A673 (cell line): ENCODE measurements around the gene ADGRE1. TPM values are rescaled to one million over a fixed set of nuclear protein-coding genes. Genes with fewer than 3 reads are reported as not detected.

ENCODE experiments used
- BruUV-seq: library from RNA; stranded (reverse); fragments of 400-500 nt; replicated peaks from 2 replicates; lab custom pipeline; 2021; lab: Mats Ljungman, UMichigan
- CTCF ChIA-PET: fragments of 300-600 bp; sonication (Branson Sonifier 250); formaldehyde crosslinking; loops from one replicate; lab custom pipeline; 2022; ENCODE audit warnings: antibody characterized with exemption; lab: Charles Lee
- POLR2A ChIA-PET: fragments of 300-600 bp; sonication (Branson Sonifier 250); formaldehyde crosslinking; loops from one replicate; lab custom pipeline; 2022; ENCODE audit warnings: antibody characterized with exemption; ENCODE audit not compliant: low non-redundant PET; lab: Charles Lee
- DNase-seq: peaks from one replicate; pipeline ENCODE4 v3.0.0-alpha.2; 2015; ENCODE audit warnings: low spot score
- H3K27ac ChIP-seq: fragments of 200-600 bp; sonication (generic); 2 replicates; pipeline ENCODE4 v1.5.1; 2016; ENCODE audit warnings: mixed run types, low read depth, mild to moderate bottlenecking, mixed read lengths, antibody characterized with exemption, low read length; ENCODE audit not compliant: poor library complexity, severe bottlenecking
- H3K27me3 ChIP-seq: fragments of 200-600 bp; sonication (generic); replicated peaks from 2 replicates; pipeline ENCODE4 v1.6.1; 2017; ENCODE audit warnings: mixed run types, low read depth, mild to moderate bottlenecking, mixed read lengths, antibody characterized with exemption, low read length; ENCODE audit not compliant: insufficient read depth, poor library complexity
- H3K36me3 ChIP-seq: fragments of 200-600 bp; sonication (generic); 2 replicates; pipeline ENCODE4 v1.6.1; 2016; ENCODE audit warnings: mixed run types, mild to moderate bottlenecking, mixed read lengths, antibody characterized with exemption, low read length; ENCODE audit not compliant: insufficient read depth, poor library complexity, severe bottlenecking
- H3K4me1 ChIP-seq: fragments of 200-600 bp; sonication (generic); 2 replicates; pipeline ENCODE4 v1.6.1; 2017; ENCODE audit warnings: mixed run types, mild to moderate bottlenecking, mixed read lengths, antibody characterized with exemption, low read length; ENCODE audit not compliant: insufficient read depth, poor library complexity, severe bottlenecking
- H3K4me3 ChIP-seq: fragments of 200-600 bp; sonication (generic); 2 replicates; pipeline ENCODE4 v1.5.1; 2016; ENCODE audit warnings: low read depth, mixed run types, mild to moderate bottlenecking, mixed read lengths, low read length; ENCODE audit not compliant: poor library complexity, severe bottlenecking
- H3K9me3 ChIP-seq: fragments of 200-600 bp; sonication (generic); 2 replicates; pipeline ENCODE4 v1.6.1; 2016; ENCODE audit warnings: mixed run types, low read depth, mild to moderate bottlenecking, mixed read lengths, antibody characterized with exemption, low read length; ENCODE audit not compliant: poor library complexity, severe bottlenecking
- EZH2 ChIP-seq: fragments of 200-600 bp; sonication (generic); IDR thresholded peaks from 2 replicates; pipeline ENCODE4 v1.6.1; 2017; ENCODE audit warnings: borderline replicate concordance, low read depth, mild to moderate bottlenecking, mixed read lengths, antibody characterized with exemption, low read length; ENCODE audit not compliant: poor library complexity, severe bottlenecking
- intact Hi-C: fragments of 100-400 bp; cut with micrococcal nuclease; formaldehyde crosslinking; loops from one replicate; pipeline ENCODE4 v1.10.0; 2022; ENCODE audit not compliant: unreplicated experiment
- total RNA-seq: library from RNA; stranded (reverse); gene quantifications from 2 replicates; pipeline ENCODE4 v1.2.3, GENCODE V29; 2021
- TF ChIP-seq, protein P1 (sequence below): fragments of 300-800, 200-600 bp; sonication (generic); conservative IDR thresholded peaks from 2 replicates; pipeline ENCODE4 v1.5.1; 2017; ENCODE audit warnings: low read depth, mild to moderate bottlenecking, antibody characterized with exemption, low read length, moderate library complexity, mixed read lengths

Gene ADGRE1
- total RNA-seq, 1 experiment from 2014 or later, result not detected

GRCh38 chr19:6890938-6891337 lies 3.6 kb downstream of the ADGRE1 start:
- TF ChIP-seq, protein P1, sequence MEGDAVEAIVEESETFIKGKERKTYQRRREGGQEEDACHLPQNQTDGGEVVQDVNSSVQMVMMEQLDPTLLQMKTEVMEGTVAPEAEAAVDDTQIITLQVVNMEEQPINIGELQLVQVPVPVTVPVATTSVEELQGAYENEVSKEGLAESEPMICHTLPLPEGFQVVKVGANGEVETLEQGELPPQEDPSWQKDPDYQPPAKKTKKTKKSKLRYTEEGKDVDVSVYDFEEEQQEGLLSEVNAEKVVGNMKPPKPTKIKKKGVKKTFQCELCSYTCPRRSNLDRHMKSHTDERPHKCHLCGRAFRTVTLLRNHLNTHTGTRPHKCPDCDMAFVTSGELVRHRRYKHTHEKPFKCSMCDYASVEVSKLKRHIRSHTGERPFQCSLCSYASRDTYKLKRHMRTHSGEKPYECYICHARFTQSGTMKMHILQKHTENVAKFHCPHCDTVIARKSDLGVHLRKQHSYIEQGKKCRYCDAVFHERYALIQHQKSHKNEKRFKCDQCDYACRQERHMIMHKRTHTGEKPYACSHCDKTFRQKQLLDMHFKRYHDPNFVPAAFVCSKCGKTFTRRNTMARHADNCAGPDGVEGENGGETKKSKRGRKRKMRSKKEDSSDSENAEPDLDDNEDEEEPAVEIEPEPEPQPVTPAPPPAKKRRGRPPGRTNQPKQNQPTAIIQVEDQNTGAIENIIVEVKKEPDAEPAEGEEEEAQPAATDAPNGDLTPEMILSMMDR, result no peak
- no peak for TF ChIP-seq EZH2
- intact Hi-C loops, result no loop called here

GRCh38 chr19:6891761-6892385 lies 4.5 kb downstream of the ADGRE1 start:
- DNase-seq, result peak; percentile 40
- no peak overlapping the region for H3K4me3 ChIP-seq
- no peak overlapping the region for H3K27ac ChIP-seq
- H3K4me1 ChIP-seq, result no peaks in the 10 kb centered on the region
- TF ChIP-seq, protein P1, result no peak
- TF ChIP-seq EZH2, result no peak
- POLR2A ChIA-PET, result no interaction called here
- no peaks in the 10 kb centered on the region for H3K27me3 ChIP-seq
- intact Hi-C loops, result no loop called here
- no peaks in the 10 kb centered on the region for H3K36me3 ChIP-seq
- no TSS peak for BruUV-seq
- CTCF ChIA-PET, result no interaction called here
- H3K9me3 ChIP-seq, result no peaks in the 10 kb centered on the region

More at GRCh38 chr19:6890938-6891337, 3.6 kb downstream of the ADGRE1 start:
- no peak overlapping the region for H3K4me3 ChIP-seq
- DNase-seq, result no peak
- H3K27me3 ChIP-seq, result no peaks in the 10 kb centered on the region
- no peaks in the 10 kb centered on the region for H3K4me1 ChIP-seq
- ChIA-PET POLR2A (no interaction called here), CTCF (no interaction called here)
- no TSS peak for BruUV-seq
- no peaks in the 10 kb centered on the region for H3K9me3 ChIP-seq
- no peak overlapping the region for H3K27ac ChIP-seq
- H3K36me3 ChIP-seq, result no peaks in the 10 kb centered on the region

GRCh38 chr19:6894313-6894712 lies 6.9 kb downstream of the ADGRE1 start:
- DNase-seq, result no peak
- H3K27ac ChIP-seq, result no peak overlapping the region
- ChIA-PET POLR2A (no interaction called here), CTCF (no interaction called here)
- no peaks in the 10 kb centered on the region for H3K9me3 ChIP-seq
- no peaks in the 10 kb centered on the region for H3K36me3 ChIP-seq
- H3K4me1 ChIP-seq, result no peaks in the 10 kb centered on the region
- H3K4me3 ChIP-seq, result no peak overlapping the region
- no TSS peak for BruUV-seq
- intact Hi-C loops, result no loop called here
- no peaks in the 10 kb centered on the region for H3K27me3 ChIP-seq
- TF ChIP-seq, protein P1, result no peak
- no peak for TF ChIP-seq EZH2
